ENCODE data around the gene CCDC82.
"Not testable (repeated sequence)": the region's sequence is repeated elsewhere in the genome, so short reads cannot be mapped to it uniquely, and the experiment has no call there.

The CCDC82 gene

DNA sequence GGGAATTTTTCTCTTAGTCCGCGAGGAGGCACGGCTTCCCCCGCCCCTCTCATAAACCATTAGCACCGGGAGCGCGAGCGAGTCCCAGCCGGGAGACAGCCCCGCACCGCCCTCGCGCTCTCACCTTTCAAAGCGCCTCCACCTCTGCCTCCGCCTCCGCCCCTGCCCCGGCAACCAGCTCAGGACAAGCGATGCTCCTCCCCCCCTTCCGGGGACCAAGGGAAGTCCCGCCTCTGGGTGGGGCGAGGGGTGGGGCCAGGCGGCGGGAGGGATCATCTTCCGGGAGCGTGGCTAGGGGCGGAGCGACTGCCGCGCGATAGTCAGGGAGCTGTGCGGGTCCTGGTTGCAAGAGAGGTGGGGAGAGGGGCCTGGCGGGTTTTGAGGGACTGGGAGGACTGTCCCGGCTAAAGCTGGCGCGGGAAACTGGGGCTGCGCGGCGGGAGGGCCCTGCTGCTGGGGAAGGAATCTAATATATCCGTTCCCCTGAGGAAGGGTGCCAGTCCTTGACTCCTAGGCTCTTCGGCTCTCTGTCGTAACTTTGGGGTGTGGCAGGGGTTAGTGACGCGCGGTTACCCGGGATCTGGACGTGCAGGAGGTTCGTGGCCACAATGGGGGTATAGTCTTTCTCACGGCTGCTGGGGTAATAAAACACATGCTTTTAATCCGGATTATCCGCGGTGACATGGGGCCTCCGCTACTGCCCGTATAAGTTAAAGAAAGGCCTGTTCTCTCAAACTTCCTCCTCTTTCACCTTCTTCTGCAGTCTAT, at the start of gene CCDC82, which contains the start of gene JRKL:
Gene CCDC82 (minus strand): TSS at position 193 of the 768 bp plus-strand sequence. CDS start 5,165 bp downstream, outside the sequence.
Gene JRKL (plus strand): TSS at position 294 of the 768 bp plus-strand sequence. CDS start 637 bp downstream, outside the sequence.
- in situ Hi-C loops (cut with MboI; ENCODE audit: low sequenced_read_pairs): no loop called here

DNA sequence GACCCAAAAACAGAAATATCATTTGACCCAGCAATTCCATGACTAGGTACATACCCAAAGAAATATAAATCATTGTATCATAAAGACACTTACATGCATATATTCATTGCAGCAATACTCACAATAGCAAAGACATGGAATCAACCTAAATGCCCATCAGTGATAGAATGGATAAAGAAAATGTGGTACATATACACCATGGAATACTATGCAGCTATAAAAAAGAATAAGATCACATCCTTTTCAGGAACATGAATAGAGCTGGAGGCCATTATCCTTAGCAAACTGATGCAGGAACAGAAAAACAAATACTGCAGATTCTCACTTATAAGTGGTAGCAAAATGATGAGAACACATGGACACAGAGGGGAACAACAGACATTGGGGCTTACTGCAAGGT, 42.9 kb upstream of the CCDC82 start:
- in situ Hi-C loops (cut with MboI; ENCODE audit: low sequenced_read_pairs): not testable (repeated sequence)

- in situ Hi-C loops (cut with MboI; ENCODE audit: low sequenced_read_pairs): no loop called here
Observed at GRCh38 chr11:96430668-96431067, 41.0 kb upstream of the CCDC82 start.

GRCh38 chr11:96424693-96425092, 35.0 kb upstream of the CCDC82 start:
- in situ Hi-C loops (cut with MboI; ENCODE audit: low sequenced_read_pairs): no loop called here

GRCh38 chr11:96413408-96413807, 23.7 kb upstream of the CCDC82 start:
- in situ Hi-C loops (cut with MboI; ENCODE audit: low sequenced_read_pairs): no loop called here

DNA sequence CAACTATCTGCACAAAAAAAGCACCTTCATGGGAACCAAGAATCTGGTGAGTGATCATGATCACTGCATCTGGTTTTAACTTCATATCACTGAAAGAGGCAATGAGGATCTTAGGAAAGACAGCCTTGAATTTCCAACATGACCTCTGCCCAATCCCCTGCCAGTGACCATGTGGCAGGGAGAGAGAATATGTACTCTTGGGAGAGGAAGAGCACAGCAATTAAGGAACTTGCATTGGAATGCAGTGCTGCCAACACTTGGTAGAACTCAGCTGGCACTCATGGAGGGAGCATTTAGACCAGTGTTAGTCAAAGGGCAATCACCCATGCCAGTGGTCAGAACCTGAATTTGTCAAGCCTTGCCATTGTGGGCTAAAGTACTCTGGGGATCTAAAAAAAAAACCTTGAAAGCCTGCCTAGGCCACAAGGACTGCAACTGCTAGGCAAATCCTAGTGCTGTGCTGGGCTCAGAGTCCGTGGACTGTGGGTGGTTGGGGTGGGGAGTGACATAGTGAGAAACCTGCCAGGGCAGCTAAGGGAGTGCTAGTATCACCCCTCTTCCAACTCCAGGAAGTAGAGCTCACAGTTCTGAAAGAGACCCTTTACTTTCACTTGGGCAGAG, 23.2 kb upstream of the CCDC82 start:
- in situ Hi-C loops (cut with MboI; ENCODE audit: low sequenced_read_pairs): no loop called here

- in situ Hi-C loops (cut with MboI; ENCODE audit: low sequenced_read_pairs): not testable (repeated sequence)
Observed at GRCh38 chr11:96411412-96411811, 21.7 kb upstream of the CCDC82 start.

GRCh38 chr11:96400697-96401096, 11.0 kb upstream of the CCDC82 start:
- in situ Hi-C loops (cut with MboI; ENCODE audit: low sequenced_read_pairs): no loop called here

- in situ Hi-C loops (cut with MboI; ENCODE audit: low sequenced_read_pairs): no loop called here
Observed at GRCh38 chr11:96397863-96398262, 8.2 kb upstream of the CCDC82 start.

GRCh38 chr11:96396637-96397036, 6.9 kb upstream of the CCDC82 start:
- in situ Hi-C loops (cut with MboI; ENCODE audit: low sequenced_read_pairs): no loop called here

- in situ Hi-C loops (cut with MboI; ENCODE audit: low sequenced_read_pairs): no loop called here
Observed at GRCh38 chr11:96394773-96395172, 5.1 kb upstream of the CCDC82 start.

GRCh38 chr11:96393753-96394348, 4.1 kb upstream of the CCDC82 start:
- in situ Hi-C loops (cut with MboI; ENCODE audit: low sequenced_read_pairs): no loop called here

GRCh38 chr11:96391698-96392307, 2.1 kb upstream of the CCDC82 start:
- in situ Hi-C loops (cut with MboI; ENCODE audit: low sequenced_read_pairs): no loop called here

GRCh38 chr11:96390488-96390792, 728 bp upstream of the CCDC82 start:
- in situ Hi-C loops (cut with MboI; ENCODE audit: low sequenced_read_pairs): no loop called here

GRCh38 chr11:96388891-96389719, 607 bp downstream of the CCDC82 start:
- in situ Hi-C loops (cut with MboI; ENCODE audit: low sequenced_read_pairs): no loop called here

GRCh38 chr11:96385187-96385586, 4.5 kb downstream of the CCDC82 start:
- in situ Hi-C loops (cut with MboI; ENCODE audit: low sequenced_read_pairs): no loop called here

GRCh38 chr11:96384156-96384555, 5.6 kb downstream of the CCDC82 start:
- in situ Hi-C loops (cut with MboI; ENCODE audit: low sequenced_read_pairs): no loop called here

DNA sequence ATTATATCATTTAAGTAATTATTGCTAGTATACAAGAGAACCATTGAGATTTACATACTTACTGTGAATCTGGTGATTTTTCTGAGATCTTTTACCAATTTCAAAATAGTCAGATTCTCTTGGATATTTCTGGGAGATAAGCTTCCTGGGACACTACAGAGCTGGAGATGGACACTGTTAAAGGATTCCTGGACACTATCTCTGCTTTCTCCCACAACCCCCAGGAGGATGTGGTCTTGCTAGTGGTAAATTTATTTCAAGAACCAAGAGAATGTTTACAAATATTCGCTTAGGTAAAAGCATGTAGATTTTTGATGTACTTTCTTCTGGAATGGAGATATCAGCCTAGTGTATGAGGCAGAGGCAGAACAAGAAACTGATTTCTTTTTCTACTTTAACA, 12.9 kb downstream of the CCDC82 start:
- in situ Hi-C loops (cut with MboI; ENCODE audit: low sequenced_read_pairs): no loop called here

GRCh38 chr11:96373826-96374225, 15.9 kb downstream of the CCDC82 start:
- in situ Hi-C loops (cut with MboI; ENCODE audit: low sequenced_read_pairs): no loop called here

DNA sequence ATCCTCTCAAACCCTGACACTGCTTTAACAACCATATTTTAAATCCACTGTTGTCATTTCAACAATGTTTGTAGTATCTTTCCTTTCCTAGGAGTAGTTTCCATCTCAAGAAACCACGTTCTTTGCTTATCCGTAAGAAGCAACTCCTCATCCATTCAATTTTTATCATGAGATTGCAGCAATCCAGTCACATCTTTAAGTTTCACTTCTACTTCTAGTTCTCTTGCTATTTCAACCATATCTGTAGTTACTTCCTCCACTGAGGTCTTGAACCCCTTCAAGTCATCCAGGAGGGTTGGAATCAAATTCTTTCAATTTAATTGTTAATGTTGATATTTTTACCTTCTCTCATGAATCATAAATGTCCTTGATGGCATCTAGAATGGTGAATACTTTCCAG, 22.4 kb downstream of the CCDC82 start:
- in situ Hi-C loops (cut with MboI; ENCODE audit: low sequenced_read_pairs): no loop called here

DNA sequence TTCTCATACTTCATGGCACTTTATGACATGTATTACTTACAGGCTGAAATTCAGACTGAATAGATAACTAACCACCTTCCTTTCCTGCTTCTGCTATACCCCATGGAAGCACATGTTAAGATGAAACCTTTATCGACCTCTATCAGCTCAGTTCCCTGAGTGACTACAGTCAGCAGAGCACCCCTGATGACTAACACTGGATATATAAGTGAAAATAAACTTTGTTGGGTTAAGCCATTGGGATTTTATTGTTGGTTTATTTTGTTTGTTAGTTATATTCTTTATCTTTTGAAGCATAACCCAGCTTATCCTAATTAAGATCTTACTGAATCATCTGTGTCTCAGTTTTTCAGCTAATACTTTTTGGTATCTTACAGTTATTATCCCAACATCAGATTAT, 23.7 kb downstream of the CCDC82 start:
- in situ Hi-C loops (cut with MboI; ENCODE audit: low sequenced_read_pairs): no loop called here

Data from hTERT RPE-1 (cell line).